Measurements from ENCODE around the gene SPINT2.

GRCh38 chr19:38307597-38307996 is 43.2 kb downstream of the SPINT2 start:
- TF ChIP-seq ATF3 (IDR thresholded peaks at IDR 0.05) (no peak), JUND (IDR thresholded peaks at IDR 0.05) (no peak), RAD21 (IDR thresholded peaks at IDR 0.05) (no peak), GABPA (IDR thresholded peaks at IDR 0.05 in 1 of 2, conservative IDR thresholded peaks at IDR 0.05 in 1 of 2) (no peak), TAF1 (conservative IDR thresholded peaks at IDR 0.05) (no peak), SP1 (IDR thresholded peaks at IDR 0.05) (no peak), YY1 (IDR thresholded peaks at IDR 0.05) (no peak)
- TF ChIP-seq, protein P1, sequence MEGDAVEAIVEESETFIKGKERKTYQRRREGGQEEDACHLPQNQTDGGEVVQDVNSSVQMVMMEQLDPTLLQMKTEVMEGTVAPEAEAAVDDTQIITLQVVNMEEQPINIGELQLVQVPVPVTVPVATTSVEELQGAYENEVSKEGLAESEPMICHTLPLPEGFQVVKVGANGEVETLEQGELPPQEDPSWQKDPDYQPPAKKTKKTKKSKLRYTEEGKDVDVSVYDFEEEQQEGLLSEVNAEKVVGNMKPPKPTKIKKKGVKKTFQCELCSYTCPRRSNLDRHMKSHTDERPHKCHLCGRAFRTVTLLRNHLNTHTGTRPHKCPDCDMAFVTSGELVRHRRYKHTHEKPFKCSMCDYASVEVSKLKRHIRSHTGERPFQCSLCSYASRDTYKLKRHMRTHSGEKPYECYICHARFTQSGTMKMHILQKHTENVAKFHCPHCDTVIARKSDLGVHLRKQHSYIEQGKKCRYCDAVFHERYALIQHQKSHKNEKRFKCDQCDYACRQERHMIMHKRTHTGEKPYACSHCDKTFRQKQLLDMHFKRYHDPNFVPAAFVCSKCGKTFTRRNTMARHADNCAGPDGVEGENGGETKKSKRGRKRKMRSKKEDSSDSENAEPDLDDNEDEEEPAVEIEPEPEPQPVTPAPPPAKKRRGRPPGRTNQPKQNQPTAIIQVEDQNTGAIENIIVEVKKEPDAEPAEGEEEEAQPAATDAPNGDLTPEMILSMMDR (IDR thresholded peaks at IDR 0.05; ENCODE audit: low read depth, low read length, missing input control), result no peak
- TF ChIP-seq, protein P2, sequence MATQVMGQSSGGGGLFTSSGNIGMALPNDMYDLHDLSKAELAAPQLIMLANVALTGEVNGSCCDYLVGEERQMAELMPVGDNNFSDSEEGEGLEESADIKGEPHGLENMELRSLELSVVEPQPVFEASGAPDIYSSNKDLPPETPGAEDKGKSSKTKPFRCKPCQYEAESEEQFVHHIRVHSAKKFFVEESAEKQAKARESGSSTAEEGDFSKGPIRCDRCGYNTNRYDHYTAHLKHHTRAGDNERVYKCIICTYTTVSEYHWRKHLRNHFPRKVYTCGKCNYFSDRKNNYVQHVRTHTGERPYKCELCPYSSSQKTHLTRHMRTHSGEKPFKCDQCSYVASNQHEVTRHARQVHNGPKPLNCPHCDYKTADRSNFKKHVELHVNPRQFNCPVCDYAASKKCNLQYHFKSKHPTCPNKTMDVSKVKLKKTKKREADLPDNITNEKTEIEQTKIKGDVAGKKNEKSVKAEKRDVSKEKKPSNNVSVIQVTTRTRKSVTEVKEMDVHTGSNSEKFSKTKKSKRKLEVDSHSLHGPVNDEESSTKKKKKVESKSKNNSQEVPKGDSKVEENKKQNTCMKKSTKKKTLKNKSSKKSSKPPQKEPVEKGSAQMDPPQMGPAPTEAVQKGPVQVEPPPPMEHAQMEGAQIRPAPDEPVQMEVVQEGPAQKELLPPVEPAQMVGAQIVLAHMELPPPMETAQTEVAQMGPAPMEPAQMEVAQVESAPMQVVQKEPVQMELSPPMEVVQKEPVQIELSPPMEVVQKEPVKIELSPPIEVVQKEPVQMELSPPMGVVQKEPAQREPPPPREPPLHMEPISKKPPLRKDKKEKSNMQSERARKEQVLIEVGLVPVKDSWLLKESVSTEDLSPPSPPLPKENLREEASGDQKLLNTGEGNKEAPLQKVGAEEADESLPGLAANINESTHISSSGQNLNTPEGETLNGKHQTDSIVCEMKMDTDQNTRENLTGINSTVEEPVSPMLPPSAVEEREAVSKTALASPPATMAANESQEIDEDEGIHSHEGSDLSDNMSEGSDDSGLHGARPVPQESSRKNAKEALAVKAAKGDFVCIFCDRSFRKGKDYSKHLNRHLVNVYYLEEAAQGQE (IDR thresholded peaks at IDR 0.05), result no peak
